Measurements from ENCODE around the gene TMEM254.
"Not testable (repeated sequence)": the region's sequence is repeated elsewhere in the genome, so short reads cannot be mapped to it uniquely, and the experiment has no call there.

TMEM254 gene

GRCh38 chr10:80132299-80133139 lies 54.1 kb downstream of the TMEM254 start, which contains the start of gene PLAC9:
Gene PLAC9 (plus strand): TSS chr10:80132730. CDS start chr10:80132763, 33 bp downstream.
- DNase-seq (ENCODE audit: extremely low read depth in 1 of 2, low read depth in 1 of 2): no peak

GRCh38 chr10:80133206-80133605 lies 54.7 kb downstream of the TMEM254 start:
- DNase-seq (ENCODE audit: extremely low read depth in 1 of 2, low read depth in 1 of 2): no peak

DNA sequence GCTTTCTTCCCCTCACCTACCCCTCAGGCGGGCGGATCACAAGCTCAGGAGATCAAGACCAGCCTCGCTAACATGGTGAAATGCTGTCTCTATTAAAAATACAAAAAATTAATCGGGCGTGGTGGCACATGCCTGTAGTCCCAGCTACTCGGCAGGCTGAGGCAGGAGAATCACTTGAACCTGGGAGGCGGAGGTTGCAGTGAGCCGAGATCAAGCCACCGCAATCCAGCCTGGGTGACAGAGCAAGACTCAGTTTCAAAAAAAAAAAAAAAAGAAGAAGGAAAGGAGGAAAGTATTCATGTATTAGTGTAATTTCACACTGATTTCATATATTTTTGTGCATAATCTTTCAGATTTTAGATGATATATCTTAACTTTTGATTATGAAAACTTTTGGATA lies 55.2 kb downstream of the TMEM254 start:
- DNase-seq (ENCODE audit: extremely low read depth in 1 of 2, low read depth in 1 of 2): not testable (repeated sequence)

- DNase-seq (ENCODE audit: extremely low read depth in 1 of 2, low read depth in 1 of 2): no peak
Measured at GRCh38 chr10:80136134-80136571, 57.7 kb downstream of the TMEM254 start.

- DNase-seq (ENCODE audit: extremely low read depth in 1 of 2, low read depth in 1 of 2): no peak
Measured at GRCh38 chr10:80137031-80137862, 58.8 kb downstream of the TMEM254 start.

DNA sequence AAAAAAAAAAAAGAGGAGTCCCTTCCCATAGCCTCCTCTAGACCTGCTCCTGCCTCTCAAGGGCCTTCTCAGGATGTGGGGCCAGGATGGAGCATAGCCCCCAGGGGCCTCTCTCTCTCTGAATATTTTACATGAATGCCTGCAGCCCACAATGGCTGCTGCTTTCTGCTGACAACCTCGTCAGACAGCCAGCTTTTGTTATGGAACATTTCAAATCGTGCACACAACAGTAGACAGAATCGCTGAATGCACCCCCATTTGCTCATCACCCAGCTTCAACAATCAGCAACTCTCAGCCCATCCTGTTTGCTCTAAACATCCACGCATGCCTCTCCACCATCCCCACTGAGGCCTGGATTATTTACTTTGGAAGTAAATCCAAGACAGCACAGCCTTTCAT lies 59.5 kb downstream of the TMEM254 start:
- no peak for DNase-seq (ENCODE audit: extremely low read depth in 1 of 2, low read depth in 1 of 2)

GRCh38 chr10:80139265-80139664 lies 60.8 kb downstream of the TMEM254 start:
- no peak for DNase-seq (ENCODE audit: extremely low read depth in 1 of 2, low read depth in 1 of 2)

GRCh38 chr10:80140251-80140650 lies 61.8 kb downstream of the TMEM254 start:
- no peak for DNase-seq (ENCODE audit: extremely low read depth in 1 of 2, low read depth in 1 of 2)

DNA sequence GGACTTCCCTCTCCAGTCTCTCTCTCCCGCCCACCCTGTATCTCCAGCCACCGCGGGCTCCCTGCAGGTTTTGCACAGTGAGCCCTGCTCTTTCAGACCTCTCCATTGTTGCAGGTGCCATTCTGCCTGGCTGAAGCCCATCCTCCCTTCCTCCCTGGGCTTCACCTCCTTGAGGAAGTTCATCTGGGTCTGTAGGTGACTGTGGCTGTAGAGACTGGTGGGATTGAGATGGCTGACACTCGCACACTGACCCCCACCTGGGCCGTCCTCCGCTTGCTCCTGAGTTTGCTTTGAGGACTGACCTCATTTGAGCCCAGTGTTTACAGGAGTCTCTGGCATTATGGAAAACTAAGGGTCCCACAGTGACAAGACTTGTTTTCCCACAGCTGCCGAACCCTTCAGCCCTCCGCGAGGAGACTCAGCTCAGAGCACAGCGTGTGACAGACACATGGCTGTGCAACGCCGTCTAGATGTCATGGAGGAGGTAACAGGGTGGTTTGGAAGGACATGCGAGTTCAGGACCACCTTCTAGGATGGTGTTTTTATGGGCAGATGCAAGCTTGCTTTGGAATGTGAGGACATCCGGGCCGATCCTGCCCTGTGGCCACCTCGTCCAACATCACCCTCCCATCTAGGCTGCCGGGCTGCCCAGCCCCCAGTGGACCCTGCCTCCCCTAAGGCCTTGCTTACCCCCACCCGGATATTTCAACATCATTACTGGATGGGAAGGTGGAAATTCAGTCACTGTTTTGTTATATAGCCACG lies 63.4 kb downstream of the TMEM254 start:
- DNase-seq (ENCODE audit: extremely low read depth in 1 of 2, low read depth in 1 of 2): no peak
